Endothelial cell (in vitro differentiated cells): ENCODE results near the gene NCAPD2. TPM values are rescaled to one million over a fixed set of nuclear protein-coding genes. Genes with fewer than 3 reads are reported as not detected.
A peak's percentile ranks its signal among the peaks of the same experiment; 100 is the strongest.

Source experiments
- DNase-seq: peaks from one replicate; pipeline ENCODE4 v3.0.0; 2021; ENCODE audit warnings: low spot score
- H3K27ac Mint-ChIP-seq: one replicate; pipeline ENCODE4 v1.8.0; 2021; ENCODE audit warnings: mixed read lengths, inconsistent platforms; ENCODE audit not compliant: unreplicated experiment
- H3K27me3 Mint-ChIP-seq: one replicate; pipeline ENCODE4 v1.8.0; 2021; ENCODE audit warnings: mild to moderate bottlenecking, moderate library complexity, mixed read lengths, inconsistent platforms; ENCODE audit not compliant: unreplicated experiment
- H3K36me3 Mint-ChIP-seq: one replicate; pipeline ENCODE4 v1.8.0; 2021; ENCODE audit warnings: mild to moderate bottlenecking, low read depth, mixed read lengths, inconsistent platforms; ENCODE audit not compliant: unreplicated experiment
- H3K4me1 Mint-ChIP-seq: one replicate; pipeline ENCODE4 v1.8.0; 2021; ENCODE audit warnings: mild to moderate bottlenecking, mixed read lengths, inconsistent platforms; ENCODE audit not compliant: unreplicated experiment
- H3K4me3 Mint-ChIP-seq: one replicate; pipeline ENCODE4 v1.8.0; 2021; ENCODE audit warnings: mild to moderate bottlenecking, mixed read lengths, inconsistent platforms; ENCODE audit not compliant: unreplicated experiment
- H3K9me3 Mint-ChIP-seq: one replicate; pipeline ENCODE4 v1.8.0; 2021; ENCODE audit warnings: mixed read lengths, inconsistent platforms; ENCODE audit not compliant: unreplicated experiment
- total RNA-seq: library from RNA; stranded (reverse); fragmentation: NEBNext Ultra II Directional; extraction: Animal tissue kit (Norgen Biotek cat#: 25700); gene quantifications from one replicate; pipeline ENCODE4 v1.2.1, GENCODE V29; 2021; ENCODE audit not compliant: unreplicated experiment
- TF ChIP-seq, protein P1 (sequence below): fragments of 200-600 bp; sonication (generic); IDR thresholded peaks from one replicate; pipeline ENCODE4 v1.5.0; 2021; ENCODE audit warnings: antibody characterized with exemption; ENCODE audit not compliant: unreplicated experiment

NCAPD2 gene
- total RNA-seq, 1 donor from 2014 or later, result 25.3 TPM

DNA sequence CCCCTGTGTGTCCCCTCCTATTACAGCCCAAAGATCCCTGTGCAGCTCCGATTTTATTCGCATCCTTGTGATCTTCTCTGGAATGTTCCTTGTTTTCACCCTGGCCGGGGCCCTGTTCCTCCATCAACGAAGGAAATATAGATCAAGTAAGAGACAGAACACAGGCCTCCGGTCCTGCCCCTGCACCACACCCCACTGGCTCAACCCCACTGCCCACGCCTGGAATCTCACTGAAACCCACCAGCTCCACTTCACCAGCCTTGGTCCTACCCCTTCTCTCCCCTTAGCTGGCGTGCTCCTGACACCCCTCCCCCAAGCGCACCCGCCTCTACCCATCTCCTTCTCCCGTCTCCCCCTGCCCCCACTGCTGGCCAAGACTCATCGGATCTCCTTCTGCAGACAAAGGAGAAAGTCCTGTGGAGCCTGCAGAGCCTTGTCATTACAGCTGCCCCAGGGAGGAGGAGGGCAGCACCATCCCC is 43.0 kb upstream of the NCAPD2 start:
- H3K9me3 Mint-ChIP-seq, result no peaks in the 10 kb centered on the region
- H3K27me3 Mint-ChIP-seq, result peaks cover 2% of the 10 kb centered on the region
- no peak for DNase-seq
- H3K4me1 Mint-ChIP-seq, result peaks cover 45% of the 10 kb centered on the region
- peak overlapping the region; percentile 85 for H3K4me3 Mint-ChIP-seq
- TF ChIP-seq, protein P1, sequence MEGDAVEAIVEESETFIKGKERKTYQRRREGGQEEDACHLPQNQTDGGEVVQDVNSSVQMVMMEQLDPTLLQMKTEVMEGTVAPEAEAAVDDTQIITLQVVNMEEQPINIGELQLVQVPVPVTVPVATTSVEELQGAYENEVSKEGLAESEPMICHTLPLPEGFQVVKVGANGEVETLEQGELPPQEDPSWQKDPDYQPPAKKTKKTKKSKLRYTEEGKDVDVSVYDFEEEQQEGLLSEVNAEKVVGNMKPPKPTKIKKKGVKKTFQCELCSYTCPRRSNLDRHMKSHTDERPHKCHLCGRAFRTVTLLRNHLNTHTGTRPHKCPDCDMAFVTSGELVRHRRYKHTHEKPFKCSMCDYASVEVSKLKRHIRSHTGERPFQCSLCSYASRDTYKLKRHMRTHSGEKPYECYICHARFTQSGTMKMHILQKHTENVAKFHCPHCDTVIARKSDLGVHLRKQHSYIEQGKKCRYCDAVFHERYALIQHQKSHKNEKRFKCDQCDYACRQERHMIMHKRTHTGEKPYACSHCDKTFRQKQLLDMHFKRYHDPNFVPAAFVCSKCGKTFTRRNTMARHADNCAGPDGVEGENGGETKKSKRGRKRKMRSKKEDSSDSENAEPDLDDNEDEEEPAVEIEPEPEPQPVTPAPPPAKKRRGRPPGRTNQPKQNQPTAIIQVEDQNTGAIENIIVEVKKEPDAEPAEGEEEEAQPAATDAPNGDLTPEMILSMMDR, result no peak
- H3K36me3 Mint-ChIP-seq, result no peaks in the 10 kb centered on the region
- peak overlapping the region; percentile 98 for H3K27ac Mint-ChIP-seq

DNA sequence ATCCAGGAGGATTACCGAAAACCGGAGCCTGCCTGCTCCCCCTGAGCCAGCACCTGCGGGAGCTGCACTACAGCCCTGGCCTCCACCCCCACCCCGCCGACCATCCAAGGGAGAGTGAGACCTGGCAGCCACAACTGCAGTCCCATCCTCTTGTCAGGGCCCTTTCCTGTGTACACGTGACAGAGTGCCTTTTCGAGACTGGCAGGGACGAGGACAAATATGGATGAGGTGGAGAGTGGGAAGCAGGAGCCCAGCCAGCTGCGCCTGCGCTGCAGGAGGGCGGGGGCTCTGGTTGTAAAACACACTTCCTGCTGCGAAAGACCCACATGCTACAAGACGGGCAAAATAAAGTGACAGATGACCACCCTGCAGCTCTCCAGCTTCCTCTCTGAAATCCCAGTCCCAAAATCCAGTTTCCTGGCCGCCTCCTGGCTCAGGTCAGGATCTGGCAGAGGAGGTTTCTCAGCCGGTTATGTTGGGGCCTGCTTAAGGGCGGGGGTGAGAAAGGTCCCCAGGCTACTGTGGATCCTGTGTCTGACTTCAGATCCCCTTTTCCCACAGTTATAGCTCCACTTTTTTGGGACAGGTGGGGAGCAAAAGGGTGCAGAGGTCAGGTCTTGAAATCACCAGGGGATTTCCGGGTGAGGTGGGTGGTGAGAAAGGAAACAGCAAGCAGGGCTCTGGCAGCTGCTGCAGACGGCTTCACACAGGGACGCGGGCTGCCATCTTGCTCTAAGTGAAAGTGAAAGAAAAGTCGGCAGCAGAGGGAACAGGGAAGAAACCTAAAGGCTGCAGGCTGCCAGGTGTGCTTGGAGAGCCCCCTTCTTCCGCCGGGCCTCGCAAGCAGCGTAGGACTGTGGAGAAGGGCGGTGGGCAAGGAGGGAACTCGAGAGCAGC is 42.3 kb upstream of the NCAPD2 start, which contains the start of gene TAPBPL:
TAPBPL (plus strand) TSS at position 695 of the 897 bp plus-strand sequence. CDS start 207 bp downstream, outside the sequence.
- H3K27ac Mint-ChIP-seq, result peak within 1 kb of the TSS; percentile 98
- peak; percentile 63 for DNase-seq
- peaks cover 2% of the 10 kb centered on the region for H3K27me3 Mint-ChIP-seq
- TF ChIP-seq, protein P1, result no peak
- no peaks in the 10 kb centered on the region for H3K36me3 Mint-ChIP-seq
- peaks cover 45% of the 10 kb centered on the region for H3K4me1 Mint-ChIP-seq
- peak within 1 kb of the TSS; percentile 85 for H3K4me3 Mint-ChIP-seq
- H3K9me3 Mint-ChIP-seq, result no peaks in the 10 kb centered on the region

DNA sequence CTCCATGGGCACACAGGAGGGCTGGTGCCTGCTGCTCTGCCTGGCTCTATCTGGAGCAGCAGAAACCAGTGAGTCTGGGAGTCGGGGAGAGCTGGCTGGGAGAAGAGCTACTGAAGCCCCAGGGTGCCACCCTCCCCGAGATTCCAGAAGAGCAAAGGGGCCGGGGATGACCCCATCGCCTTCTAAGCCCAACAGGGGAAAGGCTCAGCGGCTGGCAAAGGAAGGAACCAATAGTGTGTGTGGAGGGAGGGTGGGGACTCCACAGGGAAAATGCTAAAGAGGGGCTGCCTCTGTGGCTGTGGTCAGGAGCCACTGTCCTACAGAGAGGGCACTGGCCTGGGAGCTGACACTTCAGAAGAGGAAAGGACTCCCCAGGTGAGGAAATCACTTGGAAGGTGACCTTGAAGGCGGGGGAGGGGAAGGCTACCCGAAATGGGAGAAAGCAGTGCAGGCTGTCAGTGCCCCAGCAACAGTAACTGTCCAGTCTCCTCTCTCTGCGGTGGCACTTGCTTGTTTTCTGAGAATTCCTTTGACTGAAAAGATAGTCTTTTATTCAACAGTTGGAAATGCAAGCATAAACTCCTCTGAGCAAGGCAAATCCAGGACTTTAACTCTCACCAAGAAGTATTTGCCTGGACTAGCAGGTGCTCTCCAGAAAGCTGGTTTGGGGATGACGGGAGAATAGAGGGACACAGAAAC is 41.5 kb upstream of the NCAPD2 start:
- DNase-seq, result no peak
- TF ChIP-seq, protein P1, result no peak
- no peaks in the 10 kb centered on the region for H3K9me3 Mint-ChIP-seq
- H3K4me1 Mint-ChIP-seq, result peaks cover 41% of the 10 kb centered on the region
- peaks cover 7% of the 10 kb centered on the region for H3K36me3 Mint-ChIP-seq
- H3K27me3 Mint-ChIP-seq, result peaks cover 2% of the 10 kb centered on the region
- peak overlapping the region; percentile 98 for H3K27ac Mint-ChIP-seq
- no peak overlapping the region for H3K4me3 Mint-ChIP-seq

DNA sequence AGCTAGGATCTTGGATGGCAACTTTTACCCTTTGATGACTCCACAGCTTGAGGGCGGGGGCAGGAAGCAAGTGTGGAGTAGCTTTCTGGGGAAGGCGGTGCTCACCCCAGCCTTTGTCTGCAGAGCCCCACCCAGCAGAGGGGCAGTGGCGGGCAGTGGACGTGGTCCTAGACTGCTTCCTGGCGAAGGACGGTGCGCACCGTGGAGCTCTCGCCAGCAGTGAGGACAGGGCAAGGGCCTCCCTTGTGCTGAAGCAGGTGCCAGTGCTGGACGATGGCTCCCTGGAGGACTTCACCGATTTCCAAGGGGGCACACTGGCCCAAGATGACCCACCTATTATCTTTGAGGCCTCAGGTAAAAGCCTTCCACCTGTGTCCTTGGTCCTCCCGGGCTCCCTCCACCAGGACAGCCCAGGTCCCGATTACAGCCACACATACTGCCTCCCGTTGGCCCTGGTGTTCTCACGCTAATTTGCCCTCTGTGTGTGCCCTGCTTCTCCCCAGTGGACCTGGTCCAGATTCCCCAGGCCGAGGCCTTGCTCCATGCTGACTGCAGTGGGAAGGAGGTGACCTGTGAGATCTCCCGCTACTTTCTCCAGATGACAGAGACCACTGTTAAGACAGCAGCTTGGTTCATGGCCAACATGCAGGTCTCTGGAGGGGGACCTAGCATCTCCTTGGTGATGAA is 40.8 kb upstream of the NCAPD2 start:
- peaks cover 34% of the 10 kb centered on the region for H3K4me1 Mint-ChIP-seq
- H3K27me3 Mint-ChIP-seq, result peaks cover 2% of the 10 kb centered on the region
- no peak for DNase-seq
- no peak overlapping the region for H3K27ac Mint-ChIP-seq
- TF ChIP-seq, protein P1, result no peak
- H3K4me3 Mint-ChIP-seq, result peak overlapping the region; percentile 0
- peaks cover 7% of the 10 kb centered on the region for H3K36me3 Mint-ChIP-seq
- no peaks in the 10 kb centered on the region for H3K9me3 Mint-ChIP-seq
